Measurements from ENCODE around the gene GLG1.
A peak's percentile ranks its signal among the peaks of the same experiment; 100 is the strongest.

Gene GLG1

GRCh38 chr16:74626741-74627416 lies 20.0 kb upstream of the GLG1 start:
- TF ChIP-seq CEBPB (IDR thresholded peaks at IDR 0.05): no peak
- TF ChIP-seq ZBTB7A (IDR thresholded peaks at IDR 0.05; ENCODE audit: low read depth): no peak
- no peak for TF ChIP-seq NFIC (IDR thresholded peaks at IDR 0.05)
- no peak for TF ChIP-seq REST (IDR thresholded peaks at IDR 0.05; ENCODE audit: low read depth)
- no peak for TF ChIP-seq TEAD4 (IDR thresholded peaks at IDR 0.05)
- no peak for TF ChIP-seq FOXM1 (IDR thresholded peaks at IDR 0.05; ENCODE audit: borderline replicate concordance, low read depth)

GRCh38 chr16:74625500-74626350 lies 18.8 kb upstream of the GLG1 start:
- no peak for TF ChIP-seq TAF1 (IDR thresholded peaks at IDR 0.05; ENCODE audit: low read depth)
- TF ChIP-seq CREB1 (IDR thresholded peaks at IDR 0.05; ENCODE audit: low read depth): no peak
- TF ChIP-seq TEAD4 (IDR thresholded peaks at IDR 0.05): no peak
- TF ChIP-seq MAX (IDR thresholded peaks at IDR 0.05): no peak
- TF ChIP-seq YY1 (IDR thresholded peaks at IDR 0.05; ENCODE audit: low read depth): no peak
- TF ChIP-seq FOXM1 (IDR thresholded peaks at IDR 0.05; ENCODE audit: borderline replicate concordance, low read depth): no peak
- TF ChIP-seq REST (IDR thresholded peaks at IDR 0.05; ENCODE audit: low read depth): no peak
- TF ChIP-seq TCF12 (IDR thresholded peaks at IDR 0.05; ENCODE audit: low read depth): no peak
- TF ChIP-seq USF1 (IDR thresholded peaks at IDR 0.05): no peak
- TF ChIP-seq NFIC (IDR thresholded peaks at IDR 0.05): no peak
- TF ChIP-seq ZBTB7A (IDR thresholded peaks at IDR 0.05; ENCODE audit: low read depth): no peak

- TF ChIP-seq RAD21 (IDR thresholded peaks at IDR 0.05; ENCODE audit: low read depth): no peak
- TF ChIP-seq EGR1 (IDR thresholded peaks at IDR 0.05): no peak
These were observed 16.9 kb upstream of the GLG1 start for GRCh38 chr16:74623839-74624235.

GRCh38 chr16:74623214-74623838 lies 16.4 kb upstream of the GLG1 start:
- TF ChIP-seq RAD21 (IDR thresholded peaks at IDR 0.05; ENCODE audit: low read depth) (peak; percentile 62), NFIC (IDR thresholded peaks at IDR 0.05) (no peak)

GRCh38 chr16:74622005-74622404 lies 15.1 kb upstream of the GLG1 start:
- TF ChIP-seq CEBPB (IDR thresholded peaks at IDR 0.05) (no peak), RAD21 (IDR thresholded peaks at IDR 0.05; ENCODE audit: low read depth) (no peak), ZBTB7A (IDR thresholded peaks at IDR 0.05; ENCODE audit: low read depth) (no peak), TEAD4 (IDR thresholded peaks at IDR 0.05) (no peak), TCF12 (IDR thresholded peaks at IDR 0.05; ENCODE audit: low read depth) (no peak), REST (IDR thresholded peaks at IDR 0.05; ENCODE audit: low read depth) (no peak), NFIC (IDR thresholded peaks at IDR 0.05) (no peak), EGR1 (IDR thresholded peaks at IDR 0.05) (no peak), YY1 (IDR thresholded peaks at IDR 0.05; ENCODE audit: low read depth) (no peak), FOXM1 (IDR thresholded peaks at IDR 0.05; ENCODE audit: borderline replicate concordance, low read depth) (no peak), EP300 (IDR thresholded peaks at IDR 0.05; ENCODE audit: borderline replicate concordance) (no peak), TAF1 (IDR thresholded peaks at IDR 0.05; ENCODE audit: low read depth) (no peak), MAX (IDR thresholded peaks at IDR 0.05) (no peak), USF1 (IDR thresholded peaks at IDR 0.05) (no peak), CREB1 (IDR thresholded peaks at IDR 0.05; ENCODE audit: low read depth) (no peak)
